GM19438 (cell line): ENCODE results near the gene PGC.

ENCODE experiments used
- ATAC-seq: cut with Tn5 transposase; IDR thresholded peaks from one replicate; pipeline ENCODE4 v1.9.1; 2021; ENCODE audit warnings: low read depth; ENCODE audit not compliant: unreplicated experiment

The PGC gene

GRCh38 chr6:41687501-41688175, 59.6 kb downstream of the PGC start:
- no peak for ATAC-seq
